ENCODE results near the gene NLRP5.
"Not testable (repeated sequence)": the region's sequence is repeated elsewhere in the genome, so short reads cannot be mapped to it uniquely, and the experiment has no call there.

NLRP5 gene

DNA sequence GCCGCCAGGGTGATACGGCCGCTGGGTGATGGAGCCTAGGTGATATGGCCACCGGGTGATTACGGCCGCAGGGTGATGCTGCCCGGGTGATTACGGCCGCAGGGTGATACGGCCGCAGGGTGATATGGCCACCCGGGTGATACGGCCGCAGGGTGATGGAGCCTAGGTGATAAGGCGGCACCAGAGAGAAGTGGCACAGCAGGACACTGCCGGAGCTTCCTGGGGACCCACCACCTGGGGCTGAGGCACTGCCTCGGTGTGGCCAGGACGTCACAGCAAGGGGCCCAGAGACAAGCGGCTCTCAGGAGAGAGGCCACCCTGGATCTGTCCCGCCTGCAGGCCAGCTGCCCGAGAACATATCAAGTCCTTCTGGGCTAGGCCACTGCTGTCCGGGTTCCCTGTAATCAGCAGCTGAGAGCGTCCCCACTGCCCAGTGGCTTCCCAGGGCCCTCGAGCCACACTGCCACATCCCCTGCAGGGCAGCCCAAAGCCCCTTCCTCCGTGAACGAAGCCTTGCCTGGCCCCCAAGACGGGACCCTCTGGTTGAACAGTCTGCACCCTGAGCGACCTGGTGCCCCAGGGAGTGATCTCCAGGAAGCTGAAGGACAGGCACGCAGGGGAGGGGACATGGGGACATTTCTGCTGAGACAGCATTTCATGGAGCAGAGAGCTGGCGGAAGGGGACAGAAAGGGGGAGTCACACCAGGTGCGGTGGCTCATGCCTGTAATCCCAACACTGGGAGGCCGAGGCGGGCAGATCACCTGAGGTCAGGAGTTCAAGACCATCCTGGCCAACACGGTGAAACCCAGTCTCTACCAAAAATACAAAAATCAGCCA lies 112.4 kb downstream of the NLRP5 start:
- DNase-seq, result no peak

DNA sequence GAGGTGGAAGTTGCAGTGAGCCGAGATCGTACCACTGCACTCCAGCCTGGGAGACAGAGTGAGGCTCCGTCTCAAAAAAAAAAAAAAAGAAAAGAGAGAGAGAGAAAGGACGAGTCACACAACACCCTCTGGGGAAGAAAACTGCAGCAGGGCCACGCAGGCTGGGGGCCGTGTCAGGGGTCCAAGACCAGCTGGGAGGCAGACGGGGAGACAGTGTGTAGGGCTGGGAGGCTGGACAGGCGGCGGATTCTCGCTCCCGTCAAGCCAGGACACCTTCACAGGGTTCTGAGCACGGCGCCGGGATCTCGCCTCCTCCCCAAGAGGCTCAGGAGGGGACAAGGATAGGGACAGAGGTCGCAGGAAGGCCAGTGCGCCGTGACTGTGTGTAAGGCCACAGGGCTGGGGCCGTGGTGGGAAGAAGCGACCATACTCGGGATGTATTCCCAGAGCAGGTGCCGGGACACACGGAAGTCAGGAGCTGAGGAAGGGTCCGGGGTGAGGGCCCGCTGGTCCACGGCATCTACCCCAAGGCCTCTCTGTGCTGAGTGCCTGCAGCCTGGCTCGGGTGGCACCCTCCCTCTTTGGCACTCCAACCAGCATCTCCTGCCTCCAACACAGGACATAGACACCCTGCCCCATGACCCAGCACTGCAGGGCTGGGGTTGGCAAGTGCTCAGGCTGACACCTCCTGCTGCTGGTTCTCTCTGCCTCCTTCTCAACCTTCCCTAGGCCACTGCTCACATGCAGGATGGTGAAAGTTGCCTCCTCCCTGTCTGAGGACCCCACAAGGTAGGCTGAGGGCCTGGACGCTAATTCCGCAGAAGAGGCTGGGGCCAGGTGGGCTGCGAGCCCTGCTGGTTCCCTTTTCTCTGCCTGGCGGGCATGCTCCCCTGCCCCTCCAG lies 113.3 kb downstream of the NLRP5 start:
- no peak for DNase-seq

DNA sequence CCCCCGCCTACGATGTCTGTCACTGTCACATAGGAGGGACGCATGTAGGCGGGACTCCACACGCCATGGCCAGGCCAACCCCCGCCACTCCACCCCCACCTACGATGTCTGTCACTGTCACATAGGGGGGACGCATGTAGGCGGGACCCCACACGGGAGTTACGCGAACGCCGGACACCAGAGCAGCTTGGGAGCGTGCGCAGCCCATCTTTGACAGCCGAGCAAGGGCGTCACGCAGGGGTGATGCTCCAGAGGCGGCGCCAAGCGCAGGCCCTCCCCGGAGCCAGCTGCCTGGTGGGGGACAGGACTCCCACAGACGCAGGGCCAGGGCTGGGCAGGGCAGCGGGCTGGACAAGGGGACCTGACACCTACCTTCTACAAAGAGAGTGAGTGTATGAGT lies 114.5 kb downstream of the NLRP5 start:
- DNase-seq, result no peak

DNA sequence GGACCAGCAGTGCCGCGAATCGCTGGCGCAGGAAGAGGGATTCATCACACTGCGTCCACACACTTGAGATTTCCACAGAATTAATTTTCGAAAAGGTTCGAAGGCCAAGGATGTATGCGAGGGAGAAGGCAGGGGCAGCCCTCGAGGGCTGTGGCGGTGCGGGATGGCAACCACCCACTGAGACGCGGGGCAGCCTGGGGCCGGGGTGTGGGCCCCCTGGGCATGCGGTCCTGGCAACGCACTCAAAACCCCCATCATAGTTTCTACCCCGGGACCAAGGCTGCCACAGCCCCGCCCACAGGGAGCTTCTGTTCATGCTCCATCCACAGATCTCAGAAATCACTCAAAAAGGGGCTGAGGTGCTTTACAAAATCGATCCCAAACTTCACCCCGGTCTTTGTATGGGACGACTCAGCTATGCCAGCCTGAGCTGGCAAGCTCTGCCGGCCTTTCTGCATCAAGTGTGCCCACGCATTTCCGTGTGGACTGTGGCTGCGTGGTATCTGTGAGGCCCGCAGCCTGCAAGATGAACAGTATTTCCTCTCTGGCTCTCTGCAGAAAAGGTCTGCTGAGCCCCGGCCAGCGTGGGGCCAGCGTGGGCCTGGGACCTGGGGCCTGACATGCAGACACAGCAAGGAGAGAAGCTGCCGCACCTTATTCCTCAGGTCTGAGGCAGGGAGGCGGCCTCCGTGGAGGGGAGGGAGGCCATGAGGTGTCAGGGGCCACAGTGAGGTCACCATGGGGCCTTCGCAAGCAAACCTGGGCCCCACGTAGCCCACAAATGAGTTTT lies 115.4 kb downstream of the NLRP5 start:
- no peak for DNase-seq

DNA sequence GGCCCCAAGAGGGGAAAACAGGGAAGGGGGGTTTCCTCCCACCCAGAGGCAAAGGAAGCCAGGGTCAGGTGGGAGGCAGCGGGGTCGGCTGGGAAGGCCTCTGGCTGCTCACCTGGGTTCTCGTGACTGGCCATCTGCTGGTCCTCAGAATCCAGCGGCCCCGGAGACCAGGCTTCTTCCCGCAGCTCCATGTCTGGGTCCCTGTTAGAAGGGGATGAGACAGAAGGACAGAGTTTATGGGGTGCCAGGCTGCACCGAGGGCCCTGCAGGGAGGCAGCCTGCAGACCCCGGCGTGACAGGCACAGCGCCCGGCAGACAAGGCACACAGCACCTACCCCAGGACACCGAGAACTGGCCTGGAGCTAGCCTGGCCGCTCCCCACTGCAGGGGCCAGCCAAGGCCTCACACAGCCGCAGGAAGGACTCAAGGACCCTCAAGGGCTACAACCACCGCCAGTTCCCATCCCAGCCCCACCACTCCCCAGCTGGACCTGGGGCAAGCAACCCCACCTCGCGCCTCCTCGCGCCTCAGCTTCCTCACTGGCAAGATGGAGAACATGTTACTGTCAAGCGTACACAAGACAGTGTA lies 116.5 kb downstream of the NLRP5 start:
- no peak for DNase-seq

DNA sequence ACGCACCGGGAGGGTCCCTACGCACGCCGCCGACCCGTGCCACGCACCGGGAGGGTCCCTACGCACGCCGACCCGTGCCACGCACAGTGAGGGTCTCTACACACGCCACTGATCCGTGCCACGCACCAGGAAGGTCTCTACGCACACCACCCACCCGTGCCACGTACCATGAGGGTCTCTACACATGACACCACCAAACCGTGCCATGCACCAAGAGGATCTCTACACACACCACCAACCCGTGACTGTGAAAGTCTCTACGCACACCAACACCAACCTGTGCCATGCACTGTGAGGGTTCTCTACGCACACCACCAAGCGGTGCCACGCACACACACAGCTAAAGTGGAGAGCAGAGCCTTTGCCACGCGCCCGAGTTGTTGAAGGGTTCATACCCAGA lies 117.8 kb downstream of the NLRP5 start:
- DNase-seq, result no peak

DNA sequence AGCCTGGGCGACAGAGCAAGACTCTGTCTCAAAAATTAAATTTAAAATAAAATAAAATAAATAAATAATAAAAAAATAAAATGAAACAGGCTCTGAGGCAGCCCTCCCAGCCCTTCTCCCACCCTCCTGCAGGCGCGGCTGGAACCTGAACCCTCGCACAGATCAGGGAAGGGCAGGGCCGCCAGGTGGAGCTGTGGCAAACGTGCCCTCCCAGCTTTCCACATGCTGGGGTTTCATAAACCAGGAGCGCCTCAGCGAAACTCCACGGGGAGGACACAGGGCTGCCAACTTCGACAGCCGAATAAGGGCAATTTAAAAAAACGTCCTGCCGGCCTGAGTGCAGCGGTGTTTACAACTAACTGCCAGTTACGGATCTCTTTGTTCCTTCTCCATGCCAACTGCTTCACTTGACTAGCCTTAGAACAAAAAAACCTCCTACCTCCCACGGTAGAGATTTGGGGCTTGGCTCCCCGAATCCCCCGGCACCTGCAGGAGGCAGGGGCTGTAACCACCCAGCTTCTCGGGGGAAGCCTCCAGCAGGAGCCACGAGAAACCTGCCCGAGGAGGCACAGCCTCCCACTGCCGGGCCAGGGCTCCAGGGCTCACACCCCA lies 118.6 kb downstream of the NLRP5 start:
- peak in 34 of 51 donors; percentile 12 to 77 (median 50) for DNase-seq

DNA sequence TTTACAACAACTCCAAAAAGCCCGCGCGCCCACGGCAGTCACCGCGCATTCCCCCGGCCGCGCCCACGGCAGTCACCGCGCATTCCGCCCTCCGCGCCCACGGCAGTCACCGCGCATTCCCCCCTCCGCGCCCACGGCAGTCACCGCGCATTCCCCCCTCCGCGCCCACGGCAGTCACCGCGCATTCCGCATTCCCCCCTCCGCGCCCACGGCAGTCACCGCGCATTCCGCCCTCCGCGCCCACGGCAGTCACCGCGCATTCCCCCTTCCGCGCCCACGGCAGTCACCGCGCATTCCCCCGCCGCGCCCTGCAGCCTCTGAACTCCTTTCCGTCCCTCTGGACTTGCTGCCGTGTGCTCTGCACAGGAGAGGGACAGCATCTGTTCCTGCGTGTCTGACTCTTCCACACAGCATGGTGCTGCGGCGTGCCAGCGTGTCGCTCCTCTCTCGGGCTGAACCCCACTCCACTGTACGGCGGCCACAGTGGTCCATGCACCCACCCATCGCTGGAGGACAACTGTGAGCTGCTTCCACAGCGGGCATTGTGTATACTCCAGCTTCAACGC lies 119.3 kb downstream of the NLRP5 start:
- DNase-seq, result not testable (repeated sequence)

DNA sequence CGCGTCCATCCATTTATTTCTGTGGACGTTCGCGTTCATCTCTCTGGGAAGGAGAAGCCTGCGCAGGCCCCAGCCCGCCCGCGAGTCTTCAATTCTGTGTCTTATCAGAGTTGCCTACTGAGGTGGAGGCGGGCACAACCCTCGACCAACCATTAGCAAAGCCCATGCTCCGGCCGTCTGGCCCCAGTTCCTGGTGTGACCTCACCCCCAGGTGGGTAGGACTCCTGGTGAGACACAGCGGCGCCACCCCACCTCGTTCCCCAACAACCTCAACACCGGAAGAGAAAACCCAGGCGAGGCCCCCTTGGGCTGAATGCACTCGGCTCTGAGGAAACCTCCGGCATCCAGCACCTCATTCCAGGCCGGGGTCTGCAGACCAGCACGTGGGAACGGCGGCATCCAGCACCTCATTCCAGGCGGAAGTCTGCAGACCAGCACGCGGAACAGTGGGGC lies 119.8 kb downstream of the NLRP5 start:
- DNase-seq, result no peak

DNA sequence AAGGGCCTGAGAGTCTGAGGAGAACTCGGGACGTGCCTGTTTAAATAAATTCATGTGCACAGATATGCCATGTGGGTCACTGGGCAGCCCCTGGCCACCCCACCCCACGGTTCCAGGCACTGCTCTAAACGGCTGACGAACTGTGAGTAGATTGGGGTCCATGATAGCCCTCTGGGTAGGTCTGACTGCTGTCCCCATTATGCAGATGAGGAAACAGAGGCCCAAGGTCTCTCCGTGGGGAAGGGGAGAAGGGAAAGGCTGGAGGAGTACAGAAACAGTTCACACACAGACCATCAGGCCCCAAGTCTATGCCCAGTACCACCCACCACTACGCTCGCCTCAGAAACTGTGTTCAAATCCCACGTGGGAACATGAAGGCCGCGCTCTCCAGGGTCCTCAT lies 120.4 kb downstream of the NLRP5 start:
- DNase-seq, result no peak

DNA sequence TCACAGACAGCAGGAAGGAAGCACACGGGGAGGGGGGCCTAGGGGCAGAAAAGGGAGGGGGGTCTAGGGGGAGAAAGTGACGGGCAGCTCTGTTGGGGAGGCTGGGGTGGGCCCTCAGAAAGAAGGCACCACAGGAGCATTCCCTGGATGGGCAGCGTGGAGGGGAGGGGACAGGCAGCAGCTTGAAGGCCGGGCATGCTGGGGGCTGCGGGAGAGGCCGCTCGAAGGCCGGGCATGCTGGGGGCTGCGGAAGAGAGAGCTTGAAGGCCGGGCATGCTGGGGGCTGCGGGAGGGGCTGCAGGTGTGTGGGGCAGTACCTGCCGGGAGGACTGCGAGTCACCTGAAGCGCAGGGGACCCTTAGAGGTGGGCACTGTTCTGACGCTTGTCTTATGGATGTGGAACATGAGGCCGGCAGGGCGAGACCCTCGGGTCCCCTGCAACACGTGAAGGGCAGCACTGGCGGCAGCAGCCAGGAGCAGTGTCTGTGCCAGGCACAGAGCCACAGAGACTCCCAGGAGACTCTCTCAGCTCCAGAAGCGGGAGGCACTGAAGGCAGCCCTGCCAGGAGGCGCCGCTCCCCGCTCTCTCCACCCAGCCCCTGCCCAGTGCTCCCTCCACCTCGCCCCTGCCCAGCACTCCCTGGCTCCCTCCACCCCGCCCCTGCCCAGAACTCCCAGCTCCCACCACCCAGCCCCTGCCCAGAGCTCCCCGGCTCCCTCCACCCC lies 121.2 kb downstream of the NLRP5 start:
- DNase-seq, result peak in 17 of 51 donors; percentile 8 to 58 (median 27)

DNA sequence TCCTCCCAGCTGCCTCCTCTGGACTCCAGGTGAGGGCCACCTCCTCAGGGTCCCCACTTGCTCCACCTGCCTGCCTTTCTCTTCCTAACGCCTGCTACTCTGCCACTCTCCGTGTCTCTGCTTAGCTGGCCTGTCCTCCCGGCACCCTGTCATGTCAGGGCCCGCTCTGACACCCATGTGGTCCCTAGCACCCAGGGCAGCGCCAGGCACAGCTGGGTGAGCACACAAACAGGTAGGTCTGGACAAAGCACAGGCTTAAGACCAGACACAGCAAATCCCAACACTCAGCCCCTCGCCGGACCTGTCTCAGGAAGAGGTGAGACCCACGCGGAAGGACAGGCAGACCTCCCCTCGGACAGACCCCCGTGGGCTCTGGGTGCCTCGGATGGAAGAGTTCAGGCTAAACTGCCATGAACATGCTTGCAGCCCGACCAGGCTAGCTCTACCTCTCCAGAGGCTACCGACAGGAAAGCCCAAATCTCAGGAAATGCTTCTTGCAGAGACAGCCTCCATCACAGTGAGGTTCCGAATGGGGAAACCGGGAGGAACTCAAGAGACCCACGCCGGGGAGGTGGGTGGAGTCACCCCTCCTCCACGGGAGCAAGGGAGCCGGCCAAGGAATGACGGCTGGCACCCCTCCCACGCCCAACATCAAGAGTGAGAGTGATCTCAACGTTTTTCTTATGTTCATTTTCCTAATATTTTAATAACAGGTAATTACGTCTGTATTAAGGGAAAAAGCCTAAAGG lies 122.0 kb downstream of the NLRP5 start:
- DNase-seq, result peak in 1 of 51 donors; percentile 12

DNA sequence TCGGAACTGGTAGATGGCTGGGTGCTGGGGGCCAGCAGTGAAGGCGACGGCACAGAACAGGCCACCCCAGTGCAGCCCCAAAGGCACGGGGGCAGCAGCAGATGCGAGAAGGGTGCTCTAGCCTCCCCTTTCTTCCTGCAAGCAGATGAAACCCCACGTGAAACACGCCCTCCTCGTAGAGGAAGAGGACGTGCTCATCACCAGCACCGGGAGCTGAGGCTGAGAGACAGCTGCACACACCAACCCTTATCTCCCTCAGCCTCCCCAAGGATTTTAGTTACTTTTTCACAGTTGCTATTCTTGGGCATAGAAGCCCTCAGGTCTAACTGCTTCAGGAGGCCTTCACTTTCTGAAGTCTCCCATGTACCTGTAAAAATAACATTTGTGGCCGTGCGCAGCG lies 122.7 kb downstream of the NLRP5 start:
- DNase-seq, result peak in 3 of 51 donors; percentile 7 to 20 (median 20)

DNA sequence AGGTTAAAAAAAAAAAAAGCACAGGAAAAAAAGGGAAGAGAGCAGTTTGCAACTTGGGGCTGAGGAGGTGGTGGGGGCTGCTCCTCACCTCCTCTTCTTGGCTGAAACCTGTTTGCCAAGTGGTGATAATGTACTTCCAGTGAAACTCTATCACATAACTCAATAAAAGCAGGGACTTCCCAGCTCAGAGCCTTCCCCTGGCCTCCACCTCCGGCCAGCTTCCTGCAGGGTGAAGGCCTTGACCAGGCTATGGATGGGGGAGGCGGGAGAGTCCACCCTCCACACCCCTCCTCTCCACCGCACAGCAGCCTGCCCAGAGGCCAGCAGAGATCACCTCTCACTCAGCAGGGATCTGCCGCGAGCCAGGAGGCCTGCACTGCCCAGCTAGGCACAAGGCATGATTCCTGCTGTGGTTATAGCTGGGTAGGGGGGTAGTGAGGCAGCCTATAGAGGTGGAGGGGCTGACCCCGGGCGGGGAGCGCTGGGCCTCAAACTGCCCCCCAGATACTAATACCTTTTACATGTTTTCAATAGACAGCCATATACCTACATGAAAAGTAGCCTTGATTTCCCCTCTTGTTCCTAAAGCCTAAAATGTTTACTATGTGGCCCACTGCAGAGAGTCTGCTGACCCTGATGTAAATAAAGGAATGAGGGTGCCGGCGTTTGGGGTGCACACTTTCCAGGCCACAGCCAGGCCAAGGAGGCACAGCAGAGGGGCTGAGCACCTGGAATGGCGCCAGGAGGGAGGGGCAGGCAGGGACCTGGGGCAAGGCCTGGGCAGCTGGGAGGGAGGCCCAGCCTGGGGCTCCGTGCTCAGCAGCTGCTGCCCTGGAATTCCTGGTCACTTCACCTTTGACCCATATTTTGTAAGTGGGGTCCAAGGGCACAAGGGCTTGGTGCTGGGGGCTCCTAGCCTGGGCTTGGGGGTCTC lies 124.2 kb downstream of the NLRP5 start:
- DNase-seq, result peak in 3 of 51 donors; percentile 3 to 9 (median 7)

All from hypothalamus (tissue), 51 donors.